DMS153 treated with DMSO at 0.1 percent for 48 hours (cell line): ENCODE measurements around the gene DHX30.
"Not testable (repeated sequence)": the region's sequence is repeated elsewhere in the genome, so short reads cannot be mapped to it uniquely, and the experiment has no call there.

Experiments used
- DNase-seq: peaks from one replicate; lab custom pipeline; 2025; ENCODE audit not compliant: unreplicated experiment; lab: John Stamatoyannopoulos, UW

The DHX30 gene

DNA sequence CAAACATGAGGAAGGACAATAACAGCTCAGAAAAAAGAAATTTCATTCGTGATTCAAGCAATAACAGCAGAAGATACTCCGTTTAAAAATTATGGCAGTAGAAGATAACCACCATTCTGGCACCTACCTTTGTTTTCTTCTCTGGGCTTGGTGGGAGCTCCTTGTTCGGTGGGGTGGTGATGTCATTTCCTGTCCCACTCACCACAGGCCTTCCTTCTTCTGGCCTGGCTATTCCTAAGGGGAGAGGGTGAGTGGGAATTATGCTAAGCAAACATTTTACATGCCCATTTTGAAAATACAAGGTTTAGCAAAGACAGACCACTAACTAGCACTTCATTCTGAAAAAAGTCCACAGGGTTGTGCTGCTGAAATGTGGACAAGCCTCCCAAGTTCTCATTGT lies 74.4 kb downstream of the DHX30 start:
- DNase-seq, result no peak

GRCh38 chr3:47877719-47878118 lies 74.8 kb downstream of the DHX30 start:
- DNase-seq, result no peak

GRCh38 chr3:47882338-47882737 lies 79.4 kb downstream of the DHX30 start:
- DNase-seq, result no peak

DNA sequence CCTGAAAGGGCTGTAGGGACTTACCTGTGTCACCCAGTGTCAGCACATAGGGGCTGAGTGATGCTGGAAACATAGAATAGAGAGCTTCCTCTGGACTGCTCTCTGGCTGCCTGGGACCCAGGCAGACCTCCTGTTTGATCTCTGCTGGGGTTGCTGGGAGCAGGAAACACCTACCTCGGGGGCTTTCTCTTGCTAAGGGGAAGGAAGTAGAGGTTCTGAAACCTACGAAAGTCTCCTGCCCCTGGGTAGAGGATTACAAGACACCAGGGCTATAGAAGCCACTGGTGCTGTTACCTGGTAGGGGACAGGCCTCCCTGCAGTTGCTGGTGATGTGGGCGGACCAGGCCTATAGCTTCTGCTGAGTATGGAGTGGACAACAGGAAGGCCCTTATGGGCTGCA lies 81.7 kb downstream of the DHX30 start:
- DNase-seq, result no peak

DNA sequence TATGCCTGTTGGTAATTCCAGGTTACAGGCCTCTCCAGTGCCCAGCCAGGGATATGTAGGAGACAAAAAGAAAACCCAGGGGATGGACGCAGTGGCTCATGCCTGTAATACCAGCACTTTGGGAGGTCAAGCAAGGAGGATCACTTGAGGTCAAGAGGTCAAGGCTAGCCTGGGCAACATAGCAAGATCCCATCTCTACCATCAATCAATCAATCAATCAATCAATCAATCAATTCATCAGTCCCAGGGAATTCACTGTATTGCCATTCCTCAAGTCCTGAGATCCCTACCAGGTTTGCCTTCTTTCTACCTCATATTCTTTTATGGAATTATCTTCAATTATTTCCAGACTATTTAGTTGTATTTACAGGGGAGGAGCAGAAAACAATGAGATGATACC lies 82.2 kb downstream of the DHX30 start:
- no peak for DNase-seq

- not testable (repeated sequence) for DNase-seq
These were observed 85.1 kb downstream of the DHX30 start for GRCh38 chr3:47887991-47888390.

DNA sequence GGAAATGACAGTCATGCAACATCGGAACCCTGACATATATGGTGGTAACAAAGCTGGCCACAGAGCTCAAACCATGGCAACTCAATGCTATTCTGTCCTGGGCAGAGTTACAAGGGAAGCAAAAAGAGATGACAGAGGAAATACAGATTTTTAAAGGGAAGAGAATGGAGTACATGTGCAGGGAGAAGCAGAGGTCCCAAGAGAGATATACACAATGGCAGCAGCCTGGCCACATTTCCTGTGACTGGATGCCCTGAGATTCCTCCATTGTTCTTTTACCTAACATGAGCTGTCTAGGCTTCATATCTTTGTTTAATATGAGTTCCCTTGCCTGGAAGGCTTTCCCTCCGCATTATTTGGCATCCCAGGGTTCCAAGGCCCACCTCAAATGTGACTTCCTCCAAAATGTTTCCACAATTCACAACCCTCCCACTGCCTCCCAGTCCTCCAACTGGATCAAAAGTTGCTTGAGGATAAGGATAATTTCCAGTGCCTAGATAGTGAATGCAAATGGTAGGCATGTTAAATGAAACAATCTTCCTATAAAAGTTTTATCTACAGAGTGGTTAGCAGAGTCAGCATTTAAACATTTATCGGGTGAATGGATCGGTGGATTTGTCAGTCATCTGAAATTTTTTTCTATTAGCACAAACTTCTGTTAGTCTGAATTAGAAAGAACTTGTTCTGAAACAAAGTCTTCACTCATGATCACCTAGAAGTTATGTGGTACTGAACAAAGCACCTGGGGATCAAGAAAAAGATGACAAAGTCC lies 86.2 kb downstream of the DHX30 start:
- no peak for DNase-seq

DNA sequence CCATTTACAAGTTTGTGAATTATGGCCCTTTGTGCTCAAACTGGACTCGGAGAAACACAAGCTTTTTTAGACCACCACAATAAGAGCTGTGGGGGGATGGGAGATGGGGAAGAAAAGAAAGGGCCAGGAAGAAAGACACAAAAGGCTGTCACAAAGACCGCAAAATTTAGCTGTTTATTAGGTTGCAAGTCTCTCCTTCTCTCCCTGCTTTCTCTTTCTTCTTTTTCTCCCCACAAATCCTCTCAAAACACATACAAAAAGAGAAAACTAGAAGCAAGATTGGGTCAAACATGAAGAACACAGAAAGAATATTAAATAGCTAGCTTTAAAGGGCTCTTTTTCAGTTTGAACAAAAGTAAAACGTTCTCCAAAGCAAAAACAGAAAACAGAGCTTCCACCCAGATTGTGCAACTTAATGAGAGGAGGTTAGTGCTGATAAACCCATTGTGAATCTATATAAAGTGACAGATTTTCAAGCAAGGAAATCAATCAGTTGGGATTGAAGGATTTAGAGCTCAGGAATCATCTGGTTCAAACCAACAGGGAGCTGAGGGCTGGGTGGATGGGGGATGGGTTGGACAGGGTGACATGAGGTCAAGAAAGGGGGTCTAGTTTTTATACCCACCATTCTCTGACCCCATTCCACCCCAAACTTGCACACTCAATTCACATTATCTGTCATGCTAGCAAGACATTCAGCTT lies 87.3 kb downstream of the DHX30 start:
- DNase-seq, result no peak

GRCh38 chr3:47890828-47891612 lies 88.1 kb downstream of the DHX30 start:
- no peak for DNase-seq

- DNase-seq, result no peak
These were observed 88.7 kb downstream of the DHX30 start for GRCh38 chr3:47891613-47892005.

GRCh38 chr3:47892286-47893040 lies 89.5 kb downstream of the DHX30 start:
- no peak for DNase-seq

- no peak for DNase-seq
These were observed 92.3 kb downstream of the DHX30 start for GRCh38 chr3:47895241-47895640.

- no peak for DNase-seq
These were observed 93.8 kb downstream of the DHX30 start for GRCh38 chr3:47896736-47897135.

GRCh38 chr3:47897954-47898353 lies 95.0 kb downstream of the DHX30 start:
- no peak for DNase-seq

DNA sequence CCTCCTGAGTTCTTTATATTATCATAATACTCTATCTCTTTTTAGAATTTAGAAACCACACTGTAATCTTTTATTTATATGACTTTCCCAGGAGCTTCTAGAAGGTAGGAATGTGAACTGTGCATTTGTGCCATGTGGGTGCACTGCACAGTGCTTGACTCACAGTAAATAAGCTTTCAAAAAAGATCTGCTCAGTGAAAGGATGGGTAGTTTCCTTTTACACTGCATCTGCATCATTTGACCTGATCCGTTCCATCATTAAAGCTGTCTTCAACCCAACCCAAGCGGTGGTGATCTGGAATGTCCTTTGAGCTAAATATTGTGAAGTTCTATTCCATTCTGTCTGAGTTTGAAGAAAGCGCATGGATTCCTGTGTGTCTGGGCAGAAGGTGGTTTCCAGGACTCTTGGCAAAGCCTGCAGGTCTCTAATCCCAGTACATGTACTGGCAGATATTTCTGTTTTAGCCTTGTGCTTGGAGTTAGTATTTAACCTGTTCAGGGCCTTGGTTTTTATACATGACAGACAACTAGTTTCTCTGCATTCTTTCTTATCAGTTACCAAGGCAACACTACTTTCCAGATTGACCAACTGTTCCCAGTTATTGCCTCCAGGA lies 96.7 kb downstream of the DHX30 start:
- DNase-seq, result no peak
